Lower lobe of right lung (tissue), 2 donors: ENCODE results near the gene CASS4. TPM values are rescaled to one million over a fixed set of nuclear protein-coding genes. Genes with fewer than 3 reads are reported as not detected.

Experiments used
- ATAC-seq, 2 donors: fragments of 200-7000 bp; cut with Tn5 transposase; one replicate each; pipeline ENCODE4 v1.9.1; 2020 to 2022; ENCODE audit warnings: mild to moderate bottlenecking in 2 of 2, moderate library complexity in 2 of 2
- DNase-seq: peaks from one replicate; pipeline ENCODE4 v3.0.0-alpha.2; 2020
- H3K27ac ChIP-seq: fragments of 200-600 bp; one replicate; pipeline ENCODE4 v1.8.0; 2022
- H3K27me3 ChIP-seq: fragments of 200-600 bp; one replicate; pipeline ENCODE4 v1.8.0; 2022; ENCODE audit warnings: low read depth
- H3K36me3 ChIP-seq: fragments of 200-600 bp; one replicate; pipeline ENCODE4 v1.8.0; 2022; ENCODE audit warnings: mild to moderate bottlenecking
- H3K4me1 ChIP-seq: fragments of 200-600 bp; one replicate; pipeline ENCODE4 v1.8.0; 2022
- H3K4me3 ChIP-seq: fragments of 200-600 bp; one replicate; pipeline ENCODE4 v1.8.0; 2022; ENCODE audit warnings: mild to moderate bottlenecking
- H3K9me3 ChIP-seq: fragments of 200-600 bp; one replicate; pipeline ENCODE4 v1.8.0; 2022
- CTCF ChIP-seq: fragments of 200-600 bp; IDR thresholded peaks from one replicate; pipeline ENCODE4 v1.8.0; 2022; ENCODE audit warnings: antibody characterized with exemption, mild to moderate bottlenecking
- intact Hi-C: fragments of 100-400 bp; cut with DNase I; formaldehyde crosslinking; loops from one replicate; pipeline ENCODE4 v1.11.0; 2022
- total RNA-seq: library from RNA; stranded (reverse); fragmentation: NEBNext Ultra II Directional; extraction: Animal tissue kit (Norgen Biotek cat#: 25700); gene quantifications from one replicate; pipeline ENCODE4 v1.2.1, GENCODE V29; 2021
- donor health status: DM: no; HTN: yes; CAD: no; lungs with severe emphysema.

CASS4 gene
- total RNA-seq, 1 donor from 2014 or later: 23.9 TPM

GRCh38 chr20:56369179-56369578 is 42.9 kb upstream of the CASS4 start:
- Histone ChIP-seq H3K9me3 (no peaks in the 10 kb centered on the region), H3K4me1 (no peaks in the 10 kb centered on the region), H3K36me3 (peaks cover 54% of the 10 kb centered on the region), H3K27me3 (no peaks in the 10 kb centered on the region), H3K27ac (no peak overlapping the region), H3K4me3 (no peak overlapping the region)
- no peak for DNase-seq
- intact Hi-C loops: no loop called here
- no peak for ATAC-seq
- TF ChIP-seq CTCF: no peak

GRCh38 chr20:56371977-56372376 is 40.1 kb upstream of the CASS4 start:
- intact Hi-C loops: no loop called here
- ATAC-seq: no peak
- no peak for DNase-seq
- Histone ChIP-seq H3K27ac (no peak overlapping the region), H3K4me3 (no peak overlapping the region), H3K9me3 (no peaks in the 10 kb centered on the region), H3K27me3 (no peaks in the 10 kb centered on the region), H3K36me3 (peaks cover 29% of the 10 kb centered on the region), H3K4me1 (no peaks in the 10 kb centered on the region)
- TF ChIP-seq CTCF: no peak

GRCh38 chr20:56372850-56373249 is 39.2 kb upstream of the CASS4 start:
- H3K36me3 ChIP-seq: peaks cover 20% of the 10 kb centered on the region
- no peaks in the 10 kb centered on the region for H3K27me3 ChIP-seq
- H3K4me1 ChIP-seq: no peaks in the 10 kb centered on the region
- intact Hi-C loops: no loop called here
- no peak overlapping the region for H3K27ac ChIP-seq
- ATAC-seq (no peak), DNase-seq (no peak)
- H3K4me3 ChIP-seq: no peak overlapping the region
- no peaks in the 10 kb centered on the region for H3K9me3 ChIP-seq
- TF ChIP-seq CTCF: no peak

DNA sequence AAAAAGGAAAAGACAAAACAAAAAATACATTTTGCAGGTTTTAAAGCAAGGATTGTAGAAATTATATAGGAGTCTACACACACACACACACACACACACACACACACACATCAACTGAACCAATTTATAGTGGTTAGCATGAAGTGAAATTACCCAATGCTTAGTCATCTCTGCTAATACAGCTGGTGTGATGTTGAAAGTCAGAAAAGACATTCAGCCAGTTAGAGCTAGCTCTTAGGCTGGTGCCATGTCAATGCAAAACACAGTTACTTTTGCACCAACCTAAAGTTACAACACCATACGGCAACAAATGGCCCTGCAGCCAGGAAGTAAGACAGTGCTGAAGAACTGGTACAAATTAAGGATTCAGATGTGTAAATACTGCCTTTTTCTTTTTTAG is 38.1 kb upstream of the CASS4 start:
- no peaks in the 10 kb centered on the region for H3K9me3 ChIP-seq
- no peaks in the 10 kb centered on the region for H3K27me3 ChIP-seq
- DNase-seq (no peak), ATAC-seq (peak; percentile 39 to 79)
- H3K4me3 ChIP-seq: no peak overlapping the region
- intact Hi-C loops: no loop called here
- TF ChIP-seq CTCF: no peak
- H3K27ac ChIP-seq: no peak overlapping the region
- peaks cover 10% of the 10 kb centered on the region for H3K36me3 ChIP-seq
- no peaks in the 10 kb centered on the region for H3K4me1 ChIP-seq

DNA sequence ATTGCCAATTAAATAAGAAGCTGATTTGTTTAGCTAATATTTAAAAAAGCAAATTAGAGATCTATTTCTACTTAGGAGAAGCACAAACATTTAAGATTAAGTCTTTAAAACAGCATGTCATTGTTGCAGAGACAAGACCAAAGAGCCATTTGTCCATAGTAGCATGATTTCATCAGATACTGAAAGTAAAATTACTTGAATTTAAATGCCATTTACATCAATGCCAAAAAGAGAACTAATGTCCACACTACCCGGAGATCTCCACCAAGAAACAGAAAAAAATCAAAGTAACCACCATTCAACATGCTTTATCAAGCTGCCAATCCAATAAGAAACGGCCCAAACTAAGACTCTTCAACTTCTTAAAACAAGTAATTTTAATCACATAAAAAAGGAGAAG is 35.7 kb upstream of the CASS4 start:
- Histone ChIP-seq H3K4me1 (no peaks in the 10 kb centered on the region), H3K4me3 (no peak overlapping the region), H3K36me3 (no peaks in the 10 kb centered on the region), H3K27ac (no peak overlapping the region), H3K9me3 (no peaks in the 10 kb centered on the region), H3K27me3 (no peaks in the 10 kb centered on the region)
- ATAC-seq (no peak), DNase-seq (no peak)
- no peak for TF ChIP-seq CTCF
- intact Hi-C loops: no loop called here

- Histone ChIP-seq H3K36me3 (no peaks in the 10 kb centered on the region), H3K4me3 (no peak overlapping the region), H3K27ac (no peak overlapping the region), H3K27me3 (no peaks in the 10 kb centered on the region), H3K4me1 (no peaks in the 10 kb centered on the region), H3K9me3 (no peaks in the 10 kb centered on the region)
- no peak for TF ChIP-seq CTCF
- DNase-seq: no peak
- intact Hi-C loops: no loop called here
- no peak for ATAC-seq
Observed at GRCh38 chr20:56378386-56378785, 33.7 kb upstream of the CASS4 start.
